Astrocyte of the spinal cord (primary cell): ENCODE results near the gene MTTP.

Source experiments
- DNase-seq: peaks from one replicate; pipeline ENCODE4 v3.0.0; 2011; ENCODE audit warnings: low read depth, low spot score
- H3K4me3 ChIP-seq: 2 replicates; pipeline ENCODE4 v1.5.1; 2011; ENCODE audit warnings: low read depth, mild to moderate bottlenecking, low read length, moderate library complexity
- CTCF ChIP-seq: IDR thresholded peaks from 2 replicates; pipeline ENCODE4 v1.5.1; 2012; ENCODE audit warnings: low read depth, mild to moderate bottlenecking, low read length, inconsistent platforms
- in situ Hi-C: cut with HindIII; loops from 2 replicates; pipeline ENCODE4 v1.10.0; 2017; ENCODE audit warnings: low sequenced_read_pairs

Gene MTTP

GRCh38 chr4:99665983-99666382 lies 91.4 kb downstream of the MTTP start:
- no peak for TF ChIP-seq CTCF
- no peak for DNase-seq
- no peak overlapping the region for H3K4me3 ChIP-seq
- in situ Hi-C loops, result no loop called here

- DNase-seq, result no peak
- in situ Hi-C loops, result no loop called here
- TF ChIP-seq CTCF, result no peak
- H3K4me3 ChIP-seq, result no peak overlapping the region
These were observed 93.8 kb downstream of the MTTP start for GRCh38 chr4:99668472-99668871.

- no peak overlapping the region for H3K4me3 ChIP-seq
- DNase-seq, result peak; percentile 7
- in situ Hi-C loops, result no loop called here
- no peak for TF ChIP-seq CTCF
These were observed 94.5 kb downstream of the MTTP start for GRCh38 chr4:99669084-99669483.

- TF ChIP-seq CTCF, result no peak
- no peak for DNase-seq
- in situ Hi-C loops, result no loop called here
- no peak overlapping the region for H3K4me3 ChIP-seq
These were observed 95.9 kb downstream of the MTTP start for GRCh38 chr4:99670409-99671073.
